Transverse colon (tissue), 4 donors: ENCODE data around the gene CBX3. TPM values are rescaled to one million over a fixed set of nuclear protein-coding genes. Genes with fewer than 3 reads are reported as not detected.

Experiments used
- DNase-seq: peaks from one replicate; pipeline ENCODE4 v3.0.0-alpha.2; 2019
- H3K27ac ChIP-seq, 4 donors: fragments of 200-600 bp; sonication (generic); 2 replicates each; pipeline ENCODE4 v1.5.1; 2016 to 2018; ENCODE audit warnings: inconsistent platforms in 4 of 4
- H3K27me3 ChIP-seq: fragments of 200-600 bp; sonication (generic); 2 replicates; pipeline ENCODE4 v1.5.1; 2017; ENCODE audit warnings: inconsistent platforms
- H3K36me3 ChIP-seq, 4 donors: fragments of 200-600 bp; sonication (generic); 2 replicates each; pipeline ENCODE4 v1.5.1; 2017 to 2019; ENCODE audit warnings: inconsistent platforms in 4 of 4
- H3K4me1 ChIP-seq, 4 donors: fragments of 200-600 bp; sonication (generic); 2 replicates each; pipeline ENCODE4 v1.5.1; 2017 to 2020; ENCODE audit warnings: inconsistent platforms in 4 of 4
- H3K4me3 ChIP-seq, 4 donors: fragments of 200-600 bp; sonication (generic); 1 replicate in 1 of 4; 2 replicates in 3 of 4; pipeline versions ENCODE4 v1.5.1 to v1.6.1; 2017 to 2019; ENCODE audit warnings: inconsistent platforms in 4 of 4
- H3K9me3 ChIP-seq, 2 donors: fragments of 200-600 bp; sonication (generic); 2 replicates each; pipeline ENCODE4 v1.5.1; 2017 to 2019; ENCODE audit warnings: inconsistent platforms in 2 of 2
- CTCF ChIP-seq, 5 experiments: fragments of 200-600 bp in 3 of 5; fragments of 450-650 bp in 2 of 5; sonication (generic) in 3 of 5; IDR thresholded peaks; 1 replicate in 2 of 5; 2 replicates in 3 of 5; pipeline ENCODE4 v1.5.1; 2016 to 2017; ENCODE audit warnings: antibody characterized with exemption in 5 of 5, inconsistent platforms in 3 of 5, mild to moderate bottlenecking in 2 of 5, moderate library complexity in 1 of 5
- EP300 ChIP-seq: sonication (generic); formaldehyde crosslinking; IDR thresholded peaks from one replicate; pipeline ENCODE4 v1.6.1; 2017; ENCODE audit warnings: antibody characterized with exemption, low read depth
- POLR2A ChIP-seq: fragments of 450-650 bp; IDR thresholded peaks from one replicate; pipeline ENCODE4 v1.6.1; 2016; ENCODE audit warnings: antibody characterized with exemption, mild to moderate bottlenecking, moderate library complexity
- POLR2AphosphoS5 ChIP-seq, 3 donors: sonication (generic); formaldehyde crosslinking; IDR thresholded peaks; one replicate each; pipeline ENCODE4 v1.6.1; 2016; ENCODE audit warnings: antibody characterized with exemption in 3 of 3
- WGBS, 2 donors: methylation state at CpG; one replicate each; pipeline ENCODE4 v1.1.5; 2018; ENCODE audit warnings: low coverage in 1 of 2; 5-methylcytosine and 5-hydroxymethylcytosine counted together
- in situ Hi-C, 4 donors: fragments of 200-750 bp; cut with MboI; loops; one replicate each; pipeline versions ENCODE4 v1.15.0 to v1.15.1; 2017; ENCODE audit warnings: low sequenced_read_pairs in 3 of 4, low pct_ligation_motif_present in 1 of 4, low pct_unique_long_range_greater_than_20kb in 1 of 4
- intact Hi-C: fragments of 100-400 bp; cut with DNase I; formaldehyde crosslinking; loops from one replicate; pipeline ENCODE4 v1.15.1; 2023; ENCODE audit warnings: low total_unique reads
- total RNA-seq, 4 donors: library from RNA; depleted of rRNA; stranded (reverse); fragments of >200 nt; gene quantifications; one replicate each; pipeline ENCODE4 v1.1.0, GENCODE V29; 2016

CBX3 gene
- total RNA-seq, 4 donors from 2014 or later = 48.2 to 107 (median 60.3) TPM

GRCh38 chr7:26166684-26167266, 34.8 kb upstream of the CBX3 start:
- WGBS, 2 donors = 53 to 65% methylated on average over 4 to 5 of the region's 5 CpGs
- H3K27me3 ChIP-seq = no peaks in the 10 kb centered on the region
- H3K36me3 ChIP-seq = no peaks in the 10 kb centered on the region
- in situ Hi-C loops (no loop called here), intact Hi-C loops (no loop called here)
- H3K27ac ChIP-seq = peak overlapping the region in 1 of 4 donors; percentile 35
- TF ChIP-seq POLR2AphosphoS5 (IDR thresholded peaks at IDR 0.05) (no peak), POLR2A (no peak), CTCF (IDR thresholded peaks at IDR 0.05) (no peak), EP300 (no peak)
- peaks cover 0 to 15% (median 10%) of the 10 kb centered on the region in 4 donors for H3K4me1 ChIP-seq
- no peak overlapping the region for H3K4me3 ChIP-seq
- DNase-seq = no peak
- no peaks in the 10 kb centered on the region for H3K9me3 ChIP-seq

GRCh38 chr7:26167303-26167934, 34.1 kb upstream of the CBX3 start:
- H3K27ac ChIP-seq = peak overlapping the region in 1 of 4 donors; percentile 35
- H3K4me3 ChIP-seq = no peak overlapping the region
- in situ Hi-C loops (no loop called here), intact Hi-C loops (no loop called here)
- TF ChIP-seq EP300 = no peak
- H3K9me3 ChIP-seq = no peaks in the 10 kb centered on the region
- 34 to 59% methylated on average over 3 of the region's 3 CpGs for WGBS, 2 donors
- peaks cover 0 to 15% (median 10%) of the 10 kb centered on the region in 4 donors for H3K4me1 ChIP-seq
- DNase-seq = no peak
- no peaks in the 10 kb centered on the region for H3K27me3 ChIP-seq
- no peaks in the 10 kb centered on the region for H3K36me3 ChIP-seq

- TF ChIP-seq POLR2AphosphoS5 (IDR thresholded peaks at IDR 0.05) (no peak), EP300 (no peak), CTCF (IDR thresholded peaks at IDR 0.05) (no peak), POLR2A (no peak)
- H3K4me3 ChIP-seq = no peak overlapping the region
- H3K4me1 ChIP-seq = peaks cover 0 to 15% (median 10%) of the 10 kb centered on the region in 4 donors
- no peaks in the 10 kb centered on the region for H3K27me3 ChIP-seq
- no peaks in the 10 kb centered on the region for H3K9me3 ChIP-seq
- no peaks in the 10 kb centered on the region for H3K36me3 ChIP-seq
- intact Hi-C loops = no loop called here
- in situ Hi-C loops = no loop called here
- 84 to 90% methylated on average over 6 of the region's 6 CpGs for WGBS, 2 donors
- DNase-seq = no peak
- no peak overlapping the region for H3K27ac ChIP-seq
These were observed 33.0 kb upstream of the CBX3 start for GRCh38 chr7:26168458-26169023.

GRCh38 chr7:26169271-26169670, 32.3 kb upstream of the CBX3 start:
- no peak for DNase-seq
- in situ Hi-C loops (no loop called here), intact Hi-C loops (no loop called here)
- Histone ChIP-seq H3K9me3 (no peaks in the 10 kb centered on the region), H3K36me3 (no peaks in the 10 kb centered on the region), H3K4me3 (no peak overlapping the region), H3K27me3 (no peaks in the 10 kb centered on the region), H3K4me1 (peaks cover 0 to 15% (median 10%) of the 10 kb centered on the region in 4 donors), H3K27ac (no peak overlapping the region)
- 87% methylated on average over 3 of the region's 3 CpGs; no CpG with 5 or more reads in 1 of the 2 donors for WGBS, 2 donors
- TF ChIP-seq EP300 (no peak), CTCF (IDR thresholded peaks at IDR 0.05) (no peak), POLR2A (no peak), POLR2AphosphoS5 (IDR thresholded peaks at IDR 0.05) (no peak)
